Natural killer cell (primary cell): Measurements from ENCODE around the gene BRD9. TPM values are rescaled to one million over a fixed set of nuclear protein-coding genes. Genes with fewer than 3 reads are reported as not detected.

Source experiments
- ATAC-seq, 3 donors: fragments of 150-1000 bp in 2 of 3; fragments of 200-7000 bp in 1 of 3; cut with Tn5 transposase; 1 replicate in 1 of 3; 2 replicates in 2 of 3; pipeline ENCODE4 v1.10.0; 2021; ENCODE audit warnings: mild to moderate bottlenecking in 2 of 3, moderate library complexity in 2 of 3
- DNase-seq, 2 donors: peaks; one replicate each; pipeline versions ENCODE4 v3.0.0 to v3.0.0-alpha.2; 2013 to 2021; ENCODE audit warnings: mixed read lengths in 1 of 2
- H3K27ac ChIP-seq: one replicate; pipeline ENCODE4 v1.5.1; 2013; ENCODE audit warnings: mild to moderate bottlenecking, low read length
- H3K27me3 ChIP-seq: one replicate; pipeline ENCODE4 v1.6.1; 2013; ENCODE audit warnings: low read length; ENCODE audit not compliant: control insufficient read depth, insufficient read depth
- H3K36me3 ChIP-seq: one replicate; pipeline ENCODE4 v1.6.1; 2013; ENCODE audit warnings: low read length; ENCODE audit not compliant: control insufficient read depth, insufficient read depth
- H3K4me1 ChIP-seq: one replicate; pipeline ENCODE4 v1.6.1; 2013; ENCODE audit warnings: low read length; ENCODE audit not compliant: control insufficient read depth, insufficient read depth
- H3K4me3 ChIP-seq: one replicate; pipeline ENCODE4 v1.5.1; 2013; ENCODE audit warnings: low read length
- H3K9me3 ChIP-seq: one replicate; pipeline ENCODE4 v1.6.1; 2013; ENCODE audit warnings: low read length; ENCODE audit not compliant: control insufficient read depth, insufficient read depth
- H3K27ac Mint-ChIP-seq, 2 donors: one replicate each; pipeline ENCODE4 v1.8.0; 2022; ENCODE audit warnings: mild to moderate bottlenecking in 2 of 2, mixed read lengths in 2 of 2, moderate library complexity in 1 of 2
- H3K27me3 Mint-ChIP-seq, 2 donors: one replicate each; pipeline ENCODE4 v1.8.0; 2022; ENCODE audit warnings: low read depth in 2 of 2, mixed read lengths in 2 of 2
- H3K36me3 Mint-ChIP-seq: one replicate; pipeline ENCODE4 v1.8.0; 2022; ENCODE audit warnings: mixed read lengths
- H3K4me1 Mint-ChIP-seq, 2 donors: one replicate each; pipeline ENCODE4 v1.8.0; 2022; ENCODE audit warnings: mixed read lengths in 2 of 2
- H3K4me3 Mint-ChIP-seq: one replicate; pipeline ENCODE4 v1.8.0; 2022; ENCODE audit warnings: mild to moderate bottlenecking, moderate library complexity, mixed read lengths
- H3K9me3 Mint-ChIP-seq, 2 donors: one replicate each; pipeline ENCODE4 v1.8.0; 2022; ENCODE audit warnings: mixed read lengths in 2 of 2
- CTCF ChIP-seq: fragments of 200-600 bp; IDR thresholded peaks from one replicate; pipeline ENCODE4 v1.8.0; 2022; ENCODE audit warnings: antibody characterized with exemption
- WGBS: methylation state at CpG from one replicate; pipeline ENCODE4 v1.1.7; 2013; ENCODE audit warnings: missing lambda C conversion rate; ENCODE audit not compliant: insufficient coverage; 5-methylcytosine and 5-hydroxymethylcytosine counted together
- intact Hi-C: fragments of 100-400 bp; cut with micrococcal nuclease; formaldehyde crosslinking; loops from one replicate; pipeline ENCODE4 v1.14.2; 2022
- total RNA-seq, 4 donors: library from RNA; stranded (reverse); fragments of 120-200 nt in 1 of 4; gene quantifications; one replicate each; pipeline versions ENCODE4 v1.2.3 to v1.2.4, GENCODE V29; 2013 to 2022

BRD9 gene
- total RNA-seq, 3 donors from 2014 or later (not counting 1 experiment from before 2014, with no cell fraction given): 59.7 to 80.0 (median 76.0) TPM

GRCh38 chr5:820245-820644 lies 72.4 kb downstream of the BRD9 start:
- TF ChIP-seq CTCF: no peak
- peaks cover 0 to 3% of the 10 kb centered on the region in 2 donors for H3K27me3 Mint-ChIP-seq
- H3K4me1 Mint-ChIP-seq: no peaks in the 10 kb centered on the region
- no peaks in the 10 kb centered on the region for H3K36me3 Mint-ChIP-seq
- DNase-seq: no peak
- Histone ChIP-seq H3K9me3 (no peaks in the 10 kb centered on the region), H3K27me3 (no peaks in the 10 kb centered on the region), H3K4me3 (no peak overlapping the region), H3K27ac (no peak overlapping the region), H3K36me3 (no peaks in the 10 kb centered on the region), H3K4me1 (no peaks in the 10 kb centered on the region)
- no peak overlapping the region for H3K27ac Mint-ChIP-seq
- H3K4me3 Mint-ChIP-seq: no peak overlapping the region
- no peak for ATAC-seq
- 63% methylated on average over 3 of the region's 3 CpGs for WGBS
- intact Hi-C loops: no loop called here
- no peaks in the 10 kb centered on the region for H3K9me3 Mint-ChIP-seq

GRCh38 chr5:819078-819477 lies 73.5 kb downstream of the BRD9 start:
- peaks cover 0 to 3% of the 10 kb centered on the region in 2 donors for H3K27me3 Mint-ChIP-seq
- 82% methylated on average over 3 of the region's 3 CpGs for WGBS
- Histone ChIP-seq H3K27me3 (no peaks in the 10 kb centered on the region), H3K4me1 (no peaks in the 10 kb centered on the region), H3K4me3 (no peak overlapping the region), H3K27ac (no peak overlapping the region), H3K9me3 (no peaks in the 10 kb centered on the region), H3K36me3 (no peaks in the 10 kb centered on the region)
- no peaks in the 10 kb centered on the region for H3K9me3 Mint-ChIP-seq
- H3K4me1 Mint-ChIP-seq: no peaks in the 10 kb centered on the region
- ATAC-seq (no peak), DNase-seq (no peak)
- H3K36me3 Mint-ChIP-seq: no peaks in the 10 kb centered on the region
- H3K4me3 Mint-ChIP-seq: no peak overlapping the region
- intact Hi-C loops: no loop called here
- TF ChIP-seq CTCF: no peak
- H3K27ac Mint-ChIP-seq: no peak overlapping the region

GRCh38 chr5:816176-816575 lies 76.4 kb downstream of the BRD9 start:
- intact Hi-C loops: no loop called here
- Histone ChIP-seq H3K4me3 (no peak overlapping the region), H3K9me3 (no peaks in the 10 kb centered on the region), H3K36me3 (no peaks in the 10 kb centered on the region), H3K27ac (no peak overlapping the region), H3K27me3 (no peaks in the 10 kb centered on the region), H3K4me1 (no peaks in the 10 kb centered on the region)
- Mint-ChIP-seq H3K36me3 (no peaks in the 10 kb centered on the region), H3K4me3 (no peak overlapping the region), H3K27me3 (peaks cover 0 to 3% of the 10 kb centered on the region in 2 donors), H3K9me3 (no peaks in the 10 kb centered on the region), H3K27ac (no peak overlapping the region), H3K4me1 (no peaks in the 10 kb centered on the region)
- no peak for DNase-seq
- no peak for ATAC-seq
- no peak for TF ChIP-seq CTCF
- WGBS: 95% methylated on average over 15 of the region's 15 CpGs

- Histone ChIP-seq H3K36me3 (no peaks in the 10 kb centered on the region), H3K9me3 (no peaks in the 10 kb centered on the region), H3K4me1 (no peaks in the 10 kb centered on the region), H3K4me3 (no peak overlapping the region), H3K27me3 (no peaks in the 10 kb centered on the region), H3K27ac (no peak overlapping the region)
- H3K36me3 Mint-ChIP-seq: no peaks in the 10 kb centered on the region
- no peak overlapping the region for H3K4me3 Mint-ChIP-seq
- DNase-seq: no peak
- 100% methylated on average over 1 of the region's 3 CpGs for WGBS
- intact Hi-C loops: no loop called here
- no peak for TF ChIP-seq CTCF
- no peak for ATAC-seq
- H3K27ac Mint-ChIP-seq: no peak overlapping the region
- no peaks in the 10 kb centered on the region for H3K4me1 Mint-ChIP-seq
- H3K27me3 Mint-ChIP-seq: peaks cover 0 to 3% of the 10 kb centered on the region in 2 donors
- no peaks in the 10 kb centered on the region for H3K9me3 Mint-ChIP-seq
Observed at GRCh38 chr5:815449-815848, 77.2 kb downstream of the BRD9 start.
